IMR-90 (cell line): ENCODE results near the gene NCS1. TPM values are rescaled to one million over a fixed set of nuclear protein-coding genes. Genes with fewer than 3 reads are reported as not detected.

Experiments
- ATAC-seq: fragments of 200-7000 bp; cut with Tn5 transposase; 2 replicates; pipeline ENCODE4 v1.9.1; 2020; ENCODE audit warnings: low read depth, mild to moderate bottlenecking, moderate library complexity
- BruUV-seq: library from RNA; stranded (reverse); fragments of 400-500 nt; replicated peaks from 2 replicates; lab custom pipeline; 2021; lab: Mats Ljungman, UMichigan
- CTCF ChIA-PET: fragments of 300-600 bp; formaldehyde crosslinking; extraction: SDS; loops from one replicate; lab custom pipeline; 2021; ENCODE audit warnings: antibody characterized with exemption; lab: Yijun Ruan, JAX
- POLR2A ChIA-PET: fragments of 300-600 bp; sonication (Branson Sonifier 250); formaldehyde crosslinking; loops from one replicate; lab custom pipeline; 2022; ENCODE audit warnings: antibody characterized with exemption; ENCODE audit not compliant: unreplicated experiment; lab: Charles Lee
- DNase-seq: peaks from one replicate; pipeline ENCODE4 v3.0.0; 2013
- H2AFZ ChIP-seq: replicated peaks from 2 replicates; pipeline ENCODE3; 2013; ENCODE audit warnings: low read length, mild to moderate bottlenecking; ENCODE audit not compliant: poor library complexity
- H2AK5ac ChIP-seq: 2 replicates; pipeline ENCODE4 v1.6.1; 2013; ENCODE audit warnings: low read depth, low read length, inconsistent platforms
- H2AK9ac ChIP-seq: replicated peaks from 2 replicates; pipeline ENCODE3; 2013; ENCODE audit warnings: mild to moderate bottlenecking, low read depth, low read length, moderate library complexity; ENCODE audit not compliant: poor library complexity
- H2BK120ac ChIP-seq: 2 replicates; pipeline ENCODE4 v1.6.1; 2013; ENCODE audit warnings: low read depth, low read length, inconsistent platforms
- H2BK15ac ChIP-seq: 3 replicates; pipeline ENCODE4 v1.6.1; 2013; ENCODE audit warnings: low read depth, low read length, inconsistent platforms
- H2BK20ac ChIP-seq: 2 replicates; pipeline ENCODE4 v1.6.1; 2013; ENCODE audit warnings: low read depth, mild to moderate bottlenecking, inconsistent platforms, low read length, moderate library complexity
- H2BK5ac ChIP-seq: 2 replicates; pipeline ENCODE4 v1.6.1; 2013; ENCODE audit warnings: mild to moderate bottlenecking, low read depth, low read length, inconsistent platforms; ENCODE audit not compliant: poor library complexity, severe bottlenecking
- H3K14ac ChIP-seq: replicated peaks from 2 replicates; pipeline ENCODE4 v1.6.1; 2013; ENCODE audit warnings: low read depth, low read length, inconsistent platforms
- H3K18ac ChIP-seq: 2 replicates; pipeline ENCODE4 v1.6.1; 2013; ENCODE audit warnings: low read depth, low read length, control low read depth
- H3K23ac ChIP-seq: 2 replicates; pipeline ENCODE4 v1.6.1; 2013; ENCODE audit warnings: low read depth, low read length, inconsistent platforms
- H3K27ac ChIP-seq: 2 replicates; pipeline ENCODE4 v1.5.1; 2013; ENCODE audit warnings: mild to moderate bottlenecking, control low read depth, low read length; ENCODE audit not compliant: insufficient read depth
- H3K27me3 ChIP-seq: 2 replicates; pipeline ENCODE4 v1.6.1; 2013; ENCODE audit warnings: low read length; ENCODE audit not compliant: control insufficient read depth, insufficient read depth
- H3K36me3 ChIP-seq: 2 replicates; pipeline ENCODE4 v1.6.1; 2013; ENCODE audit warnings: low read length, mixed read lengths; ENCODE audit not compliant: control insufficient read depth, insufficient read depth
- H3K4ac ChIP-seq: 2 replicates; pipeline ENCODE4 v1.6.1; 2013; ENCODE audit warnings: low read depth, low read length, inconsistent platforms
- H3K4me1 ChIP-seq: 2 replicates; pipeline ENCODE4 v1.6.1; 2013; ENCODE audit warnings: low read length, mixed read lengths; ENCODE audit not compliant: control insufficient read depth, insufficient read depth
- H3K4me2 ChIP-seq: 2 replicates; pipeline ENCODE4 v1.6.1; 2013; ENCODE audit warnings: low read depth, mild to moderate bottlenecking, control low read depth, low read length, moderate library complexity
- H3K4me3 ChIP-seq: 2 replicates; pipeline ENCODE4 v1.5.1; 2013; ENCODE audit warnings: low read depth, mild to moderate bottlenecking, control low read depth, low read length, moderate library complexity; ENCODE audit not compliant: insufficient read depth
- H3K56ac ChIP-seq: 2 replicates; pipeline ENCODE4 v1.6.1; 2013; ENCODE audit warnings: low read length, inconsistent platforms; ENCODE audit not compliant: insufficient read depth; ENCODE audit errors: extremely low read depth
- H3K79me1 ChIP-seq, 2 experiments: 2 replicates each; pipeline ENCODE4 v1.6.1; 2013; ENCODE audit warnings: low read length in 2 of 2, inconsistent platforms in 1 of 2, low read depth in 1 of 2
- H3K9ac ChIP-seq: 2 replicates; pipeline ENCODE4 v1.6.1; 2013; ENCODE audit warnings: low read depth, low read length, control low read depth
- H3K9me1 ChIP-seq: 2 replicates; pipeline ENCODE4 v1.6.1; 2013; ENCODE audit warnings: low read length, inconsistent platforms; ENCODE audit not compliant: insufficient read depth
- H3K9me3 ChIP-seq: 2 replicates; pipeline ENCODE4 v1.6.1; 2013; ENCODE audit warnings: low read length; ENCODE audit not compliant: control insufficient read depth, insufficient read depth
- H4K20me1 ChIP-seq: 2 replicates; pipeline ENCODE4 v1.6.1; 2013; ENCODE audit warnings: low read length, inconsistent platforms; ENCODE audit not compliant: insufficient read depth
- H4K5ac ChIP-seq: 2 replicates; pipeline ENCODE4 v1.6.1; 2013; ENCODE audit warnings: mild to moderate bottlenecking, low read depth, low read length, control low read depth
- H4K8ac ChIP-seq, 2 experiments: 2 replicates each; pipeline ENCODE4 v1.6.1; 2013; ENCODE audit warnings: low read depth in 2 of 2, low read length in 2 of 2, control low read depth in 1 of 2, inconsistent platforms in 1 of 2
- H4K91ac ChIP-seq: 2 replicates; pipeline ENCODE4 v1.6.1; 2013; ENCODE audit warnings: low read depth, low read length, inconsistent platforms; ENCODE audit not compliant: insufficient read depth
- CEBPB ChIP-seq: IDR thresholded peaks from 2 replicates; pipeline ENCODE4 v1.6.1; 2012; ENCODE audit warnings: low read depth, low read length, improper control_type of control experiment
- CHD1 ChIP-seq: IDR thresholded peaks from 2 replicates; pipeline ENCODE4 v1.6.1; 2012; ENCODE audit warnings: low read depth, low read length, improper control_type of control experiment
- MXI1 ChIP-seq: IDR thresholded peaks from 2 replicates; pipeline ENCODE4 v1.6.1; 2012; ENCODE audit warnings: low read depth, mild to moderate bottlenecking, low read length, moderate library complexity, borderline replicate concordance
- POLR2A ChIP-seq: IDR thresholded peaks from 2 replicates; pipeline ENCODE4 v1.6.1; 2012; ENCODE audit warnings: mild to moderate bottlenecking, low read depth, low read length
- WGBS, 2 experiments: methylation state at CpG; one replicate each; pipeline versions ENCODE4 v1.1.5 to v1.1.7; 2013; ENCODE audit warnings: missing lambda C conversion rate in 2 of 2; ENCODE audit not compliant: insufficient read length in 1 of 2; ENCODE audit errors: extremely low coverage in 2 of 2; 5-methylcytosine and 5-hydroxymethylcytosine counted together
- dilution Hi-C: fragments of 300-500 bp; cut with HindIII; formaldehyde crosslinking; loops from one replicate; pipeline ENCODE4 v1.14.3; 2018; ENCODE audit warnings: low sequenced_read_pairs; ENCODE audit not compliant: unreplicated experiment
- in situ Hi-C: fragments of 300-500 bp; cut with MboI; formaldehyde crosslinking; loops from 3 replicates; pipeline ENCODE4 v1.14.3; 2019; ENCODE audit warnings: low sequenced_read_pairs, inconsistent platforms, mixed read lengths
- intact Hi-C: fragments of 100-400 bp; cut with micrococcal nuclease; formaldehyde crosslinking; loops from 2 replicates; pipeline ENCODE4 v1.10.0; 2022
- polyA plus RNA-seq, 3 experiments: library from polyadenylated mRNA; depleted of rRNA; stranded (reverse); fragments of >200 nt; gene quantifications; 2 replicates each; pipeline ENCODE4 v1.2.3, GENCODE V29; 2012; ENCODE audit warnings: low replicate concordance in 1 of 3
- total RNA-seq: library from RNA; depleted of rRNA; stranded (reverse); fragments of >200 nt; gene quantifications from 2 replicates; pipeline ENCODE4 v1.2.3, GENCODE V29; 2012
- TF ChIP-seq, protein P1 (sequence below): conservative IDR thresholded peaks from 2 replicates; pipeline ENCODE4 v1.5.1; 2012; ENCODE audit warnings: mild to moderate bottlenecking, low read depth, low read length, improper control_type of control experiment

The NCS1 gene
- total and polyA plus RNA-seq, 2 of the 4 experiments (the other 2 are of a cell fraction): 41.0 to 60.5 TPM

- H3K23ac ChIP-seq: peak overlapping the region; percentile 47; the same call in 1 of the 2 replicates
- peak overlapping the region; percentile 3 for H3K27ac ChIP-seq
- H2AFZ ChIP-seq: no peak overlapping the region
- H2BK20ac ChIP-seq: peak overlapping the region; percentile 38
- ATAC-seq: no peak
- DNase-seq: no peak
- peaks cover 10% of the 10 kb centered on the region for H3K36me3 ChIP-seq
- intact Hi-C loops: no loop called here
- H4K5ac ChIP-seq: peak overlapping the region; percentile 70
- peaks cover 17% of the 10 kb centered on the region for H3K4me1 ChIP-seq
- H3K9ac ChIP-seq: peak overlapping the region; percentile 33; the same call in 1 of the 2 replicates
- peak overlapping the region; percentile 97 for H3K14ac ChIP-seq
- H3K4me2 ChIP-seq: peak overlapping the region; percentile 37; the same call in 1 of the 2 replicates
- H3K56ac ChIP-seq: peak overlapping the region; percentile 63
- ChIA-PET POLR2A (no interaction called here), CTCF (no interaction called here)
- TF ChIP-seq, protein P1, sequence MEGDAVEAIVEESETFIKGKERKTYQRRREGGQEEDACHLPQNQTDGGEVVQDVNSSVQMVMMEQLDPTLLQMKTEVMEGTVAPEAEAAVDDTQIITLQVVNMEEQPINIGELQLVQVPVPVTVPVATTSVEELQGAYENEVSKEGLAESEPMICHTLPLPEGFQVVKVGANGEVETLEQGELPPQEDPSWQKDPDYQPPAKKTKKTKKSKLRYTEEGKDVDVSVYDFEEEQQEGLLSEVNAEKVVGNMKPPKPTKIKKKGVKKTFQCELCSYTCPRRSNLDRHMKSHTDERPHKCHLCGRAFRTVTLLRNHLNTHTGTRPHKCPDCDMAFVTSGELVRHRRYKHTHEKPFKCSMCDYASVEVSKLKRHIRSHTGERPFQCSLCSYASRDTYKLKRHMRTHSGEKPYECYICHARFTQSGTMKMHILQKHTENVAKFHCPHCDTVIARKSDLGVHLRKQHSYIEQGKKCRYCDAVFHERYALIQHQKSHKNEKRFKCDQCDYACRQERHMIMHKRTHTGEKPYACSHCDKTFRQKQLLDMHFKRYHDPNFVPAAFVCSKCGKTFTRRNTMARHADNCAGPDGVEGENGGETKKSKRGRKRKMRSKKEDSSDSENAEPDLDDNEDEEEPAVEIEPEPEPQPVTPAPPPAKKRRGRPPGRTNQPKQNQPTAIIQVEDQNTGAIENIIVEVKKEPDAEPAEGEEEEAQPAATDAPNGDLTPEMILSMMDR: no peak
- no peak for TF ChIP-seq CHD1
- no peak for TF ChIP-seq MXI1
- no peak for TF ChIP-seq POLR2A
- peak; percentile 21; the same call in 1 of the 2 replicates for TF ChIP-seq CEBPB
- peak overlapping the region; percentile 51 for H3K18ac ChIP-seq
- peak overlapping the region; percentile 95 for H2AK5ac ChIP-seq
- dilution Hi-C loops: no loop called here
- H2AK9ac ChIP-seq: peak overlapping the region; percentile 43
- peak overlapping the region; percentile 93 for H3K4ac ChIP-seq
- peaks cover 24% of the 10 kb centered on the region for H3K9me1 ChIP-seq
- H3K79me1 ChIP-seq: peaks cover 0 to 23% of the 10 kb centered on the region in 2 experiments
- peak overlapping the region; percentile 64; the same call in 2 of the 3 replicates for H2BK15ac ChIP-seq
- H2BK120ac ChIP-seq: peak overlapping the region; percentile 89
- no TSS peak for BruUV-seq
- peak overlapping the region; percentile 29 to 78 for H4K8ac ChIP-seq
- WGBS, 2 experiments: 63% methylated on average over 3 of the region's 11 CpGs; no CpG with 5 or more reads in 1 of the 2 experiments
- H3K9me3 ChIP-seq: no peaks in the 10 kb centered on the region
- no peak overlapping the region for H3K4me3 ChIP-seq
- peaks cover 4% of the 10 kb centered on the region; the same call in 1 of the 2 replicates for H4K20me1 ChIP-seq
- in situ Hi-C loops: no loop called here
- H3K27me3 ChIP-seq: no peaks in the 10 kb centered on the region
- H4K91ac ChIP-seq: peak overlapping the region; percentile 62
- H2BK5ac ChIP-seq: peak overlapping the region; percentile 88
These were observed 34.5 kb upstream of the NCS1 start for GRCh38 chr9:130137641-130138081.
